Neural cell (in vitro differentiated cells): Measurements from ENCODE around the gene TP53I13. TPM values are rescaled to one million over a fixed set of nuclear protein-coding genes. Genes with fewer than 3 reads are reported as not detected.

Experiments
- H2AFZ ChIP-seq: fragments of 200-600, 300-800 bp; sonication (generic), shearing (Covaris generic); 2 replicates; pipeline ENCODE4 v1.6.0; 2014; ENCODE audit warnings: low read depth, mild to moderate bottlenecking, antibody characterized with exemption, low read length, moderate library complexity
- H3F3A ChIP-seq: fragments of 200-600 bp; shearing (Covaris generic); 2 replicates; pipeline ENCODE4 v1.6.1; 2016; ENCODE audit warnings: mild to moderate bottlenecking, moderate library complexity, mixed read lengths, antibody characterized with exemption, low read length; ENCODE audit not compliant: insufficient read depth, poor library complexity, severe bottlenecking
- H3K27ac ChIP-seq: fragments of 200-600, 300-800 bp; sonication (generic), shearing (Covaris generic); 2 replicates; pipeline ENCODE4 v1.5.1; 2014; ENCODE audit warnings: mild to moderate bottlenecking, low read length, moderate library complexity
- H3K27me3 ChIP-seq: fragments of 300-800, 200-600 bp; sonication (generic), shearing (Covaris generic); 2 replicates; pipeline ENCODE4 v1.6.0; 2014; ENCODE audit warnings: mild to moderate bottlenecking, low read depth, low read length, moderate library complexity; ENCODE audit not compliant: insufficient read depth
- H3K36me3 ChIP-seq: fragments of 300-800, 200-600 bp; sonication (generic), shearing (Covaris generic); 2 replicates; pipeline ENCODE4 v1.5.1; 2014; ENCODE audit warnings: mild to moderate bottlenecking, antibody characterized with exemption, low read length, moderate library complexity; ENCODE audit not compliant: insufficient read depth
- H3K4me2 ChIP-seq: fragments of 300-800, 200-600 bp; sonication (generic), shearing (Covaris generic); 2 replicates; pipeline ENCODE4 v1.6.0; 2014; ENCODE audit warnings: mild to moderate bottlenecking, low read length
- H3K4me3 ChIP-seq: fragments of 300-800, 200-600 bp; sonication (generic), shearing (Covaris generic); 2 replicates; pipeline ENCODE4 v1.5.1; 2014; ENCODE audit warnings: mild to moderate bottlenecking, low read length, moderate library complexity
- H3K79me2 ChIP-seq: fragments of 200-600 bp; shearing (Covaris generic); replicated peaks from 2 replicates; pipeline ENCODE4 v1.6.0; 2014; ENCODE audit warnings: mild to moderate bottlenecking, low read length, moderate library complexity; ENCODE audit not compliant: insufficient read depth
- H3K9ac ChIP-seq: fragments of 300-800, 200-600 bp; sonication (generic), shearing (Covaris generic); 2 replicates; pipeline ENCODE4 v1.6.1; 2016; ENCODE audit warnings: mild to moderate bottlenecking, low read length, mixed read lengths
- H3K9me2 ChIP-seq: fragments of 200-600 bp; shearing (Covaris generic); 2 replicates; pipeline ENCODE4 v1.6.1; 2016; ENCODE audit warnings: mild to moderate bottlenecking, low read length, mixed read lengths; ENCODE audit not compliant: insufficient read depth
- H3K9me3 ChIP-seq: fragments of 200-600, 300-800 bp; sonication (generic), shearing (Covaris generic); 2 replicates; pipeline ENCODE4 v1.6.1; 2016; ENCODE audit warnings: mild to moderate bottlenecking, mixed run types, low read length, moderate library complexity, mixed read lengths
- H4K20me1 ChIP-seq: fragments of 200-600 bp; shearing (Covaris generic); 2 replicates; pipeline ENCODE4 v1.6.1; 2016; ENCODE audit warnings: mild to moderate bottlenecking, mixed run types; ENCODE audit not compliant: insufficient read depth
- EP300 ChIP-seq: fragments of 450-650 bp; conservative IDR thresholded peaks from 2 replicates; pipeline ENCODE4 v1.6.1; 2014; ENCODE audit warnings: antibody characterized with exemption, mild to moderate bottlenecking, moderate library complexity; ENCODE audit not compliant: poor library complexity, severe bottlenecking
- EZH2 ChIP-seq: fragments of 200-600, 300-800 bp; shearing (Covaris generic), sonication (generic); IDR thresholded peaks from 2 replicates; pipeline ENCODE4 v1.6.1; 2014; ENCODE audit warnings: antibody characterized with exemption, low read length, borderline replicate concordance, mild to moderate bottlenecking; ENCODE audit not compliant: insufficient read depth, poor library complexity, severe bottlenecking
- MXI1 ChIP-seq: fragments of 450-650 bp; conservative IDR thresholded peaks from 2 replicates; pipeline ENCODE4 v1.6.1; 2014; ENCODE audit warnings: antibody characterized with exemption, mild to moderate bottlenecking; ENCODE audit not compliant: poor library complexity, severe bottlenecking
- POLR2AphosphoS5 ChIP-seq: IDR thresholded peaks from 2 replicates; pipeline ENCODE4 v1.6.1; 2012
- RAD21 ChIP-seq: fragments of 450-650 bp; conservative IDR thresholded peaks from 2 replicates; pipeline ENCODE4 v1.6.1; 2014; ENCODE audit warnings: antibody characterized with exemption, mild to moderate bottlenecking, moderate library complexity
- SMC3 ChIP-seq: fragments of 450-650 bp; conservative IDR thresholded peaks from 2 replicates; pipeline ENCODE4 v1.6.1; 2014; ENCODE audit warnings: antibody characterized with exemption, mild to moderate bottlenecking, moderate library complexity; ENCODE audit not compliant: poor library complexity
- TAF1 ChIP-seq: IDR thresholded peaks from 2 replicates; pipeline ENCODE4 v1.6.1; 2012; ENCODE audit warnings: low read depth
- polyA plus RNA-seq: library from polyadenylated mRNA; depleted of rRNA; stranded (reverse); fragments of >200 nt; gene quantifications from 2 replicates; pipeline ENCODE4 v1.2.3, GENCODE V29; 2014
- TF ChIP-seq, protein P1 (sequence below): fragments of 450-650 bp; IDR thresholded peaks from 2 replicates; pipeline ENCODE4 v1.5.1; 2014; ENCODE audit warnings: antibody characterized with exemption, mild to moderate bottlenecking, moderate library complexity; ENCODE audit not compliant: poor library complexity, severe bottlenecking
- TF ChIP-seq, protein P2 (sequence below): IDR thresholded peaks from 2 replicates; pipeline ENCODE4 v1.6.1; 2012; ENCODE audit warnings: borderline replicate concordance

Gene TP53I13
- polyA plus RNA-seq, 1 donor from 2014 or later, result 18.4 TPM

DNA sequence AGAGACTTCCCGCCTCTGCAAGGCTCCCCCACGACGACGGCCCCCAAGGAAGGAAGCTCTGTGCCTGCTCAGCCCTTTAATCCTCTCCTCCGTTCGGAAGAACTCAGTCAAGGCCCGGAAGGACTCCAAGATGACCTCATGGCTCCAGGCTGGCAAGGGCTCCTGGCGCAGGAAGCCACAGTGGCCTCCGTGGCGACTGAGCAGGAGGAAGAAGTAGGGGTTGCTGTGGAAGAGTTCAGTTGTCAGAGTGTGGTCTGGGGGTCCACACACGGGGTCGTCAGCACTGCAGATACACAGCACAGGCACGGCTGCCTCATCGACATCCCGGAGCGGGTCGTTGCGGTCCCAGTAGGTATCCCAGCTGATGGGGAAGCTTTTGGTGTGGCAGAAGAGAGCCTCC, 5.9 kb upstream of the TP53I13 start:
- no peaks in the 10 kb centered on the region for H3F3A ChIP-seq
- TF ChIP-seq POLR2AphosphoS5, result no peak
- TF ChIP-seq RAD21, result no peak
- TF ChIP-seq MXI1, result no peak
- TF ChIP-seq, protein P1, sequence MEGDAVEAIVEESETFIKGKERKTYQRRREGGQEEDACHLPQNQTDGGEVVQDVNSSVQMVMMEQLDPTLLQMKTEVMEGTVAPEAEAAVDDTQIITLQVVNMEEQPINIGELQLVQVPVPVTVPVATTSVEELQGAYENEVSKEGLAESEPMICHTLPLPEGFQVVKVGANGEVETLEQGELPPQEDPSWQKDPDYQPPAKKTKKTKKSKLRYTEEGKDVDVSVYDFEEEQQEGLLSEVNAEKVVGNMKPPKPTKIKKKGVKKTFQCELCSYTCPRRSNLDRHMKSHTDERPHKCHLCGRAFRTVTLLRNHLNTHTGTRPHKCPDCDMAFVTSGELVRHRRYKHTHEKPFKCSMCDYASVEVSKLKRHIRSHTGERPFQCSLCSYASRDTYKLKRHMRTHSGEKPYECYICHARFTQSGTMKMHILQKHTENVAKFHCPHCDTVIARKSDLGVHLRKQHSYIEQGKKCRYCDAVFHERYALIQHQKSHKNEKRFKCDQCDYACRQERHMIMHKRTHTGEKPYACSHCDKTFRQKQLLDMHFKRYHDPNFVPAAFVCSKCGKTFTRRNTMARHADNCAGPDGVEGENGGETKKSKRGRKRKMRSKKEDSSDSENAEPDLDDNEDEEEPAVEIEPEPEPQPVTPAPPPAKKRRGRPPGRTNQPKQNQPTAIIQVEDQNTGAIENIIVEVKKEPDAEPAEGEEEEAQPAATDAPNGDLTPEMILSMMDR, result no peak
- TF ChIP-seq, protein P2, sequence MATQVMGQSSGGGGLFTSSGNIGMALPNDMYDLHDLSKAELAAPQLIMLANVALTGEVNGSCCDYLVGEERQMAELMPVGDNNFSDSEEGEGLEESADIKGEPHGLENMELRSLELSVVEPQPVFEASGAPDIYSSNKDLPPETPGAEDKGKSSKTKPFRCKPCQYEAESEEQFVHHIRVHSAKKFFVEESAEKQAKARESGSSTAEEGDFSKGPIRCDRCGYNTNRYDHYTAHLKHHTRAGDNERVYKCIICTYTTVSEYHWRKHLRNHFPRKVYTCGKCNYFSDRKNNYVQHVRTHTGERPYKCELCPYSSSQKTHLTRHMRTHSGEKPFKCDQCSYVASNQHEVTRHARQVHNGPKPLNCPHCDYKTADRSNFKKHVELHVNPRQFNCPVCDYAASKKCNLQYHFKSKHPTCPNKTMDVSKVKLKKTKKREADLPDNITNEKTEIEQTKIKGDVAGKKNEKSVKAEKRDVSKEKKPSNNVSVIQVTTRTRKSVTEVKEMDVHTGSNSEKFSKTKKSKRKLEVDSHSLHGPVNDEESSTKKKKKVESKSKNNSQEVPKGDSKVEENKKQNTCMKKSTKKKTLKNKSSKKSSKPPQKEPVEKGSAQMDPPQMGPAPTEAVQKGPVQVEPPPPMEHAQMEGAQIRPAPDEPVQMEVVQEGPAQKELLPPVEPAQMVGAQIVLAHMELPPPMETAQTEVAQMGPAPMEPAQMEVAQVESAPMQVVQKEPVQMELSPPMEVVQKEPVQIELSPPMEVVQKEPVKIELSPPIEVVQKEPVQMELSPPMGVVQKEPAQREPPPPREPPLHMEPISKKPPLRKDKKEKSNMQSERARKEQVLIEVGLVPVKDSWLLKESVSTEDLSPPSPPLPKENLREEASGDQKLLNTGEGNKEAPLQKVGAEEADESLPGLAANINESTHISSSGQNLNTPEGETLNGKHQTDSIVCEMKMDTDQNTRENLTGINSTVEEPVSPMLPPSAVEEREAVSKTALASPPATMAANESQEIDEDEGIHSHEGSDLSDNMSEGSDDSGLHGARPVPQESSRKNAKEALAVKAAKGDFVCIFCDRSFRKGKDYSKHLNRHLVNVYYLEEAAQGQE, result no peak
- TF ChIP-seq TAF1, result no peak
- TF ChIP-seq EP300, result no peak
- TF ChIP-seq EZH2, result no peak
- no peak for TF ChIP-seq SMC3
- H3K27ac ChIP-seq, result no peak overlapping the region
- no peaks in the 10 kb centered on the region for H3K36me3 ChIP-seq
- no peaks in the 10 kb centered on the region for H3K79me2 ChIP-seq
- no peak overlapping the region for H3K4me3 ChIP-seq
- H3K4me2 ChIP-seq, result no peak overlapping the region
- H3K9me2 ChIP-seq, result no peaks in the 10 kb centered on the region
- H2AFZ ChIP-seq, result no peak overlapping the region
- no peaks in the 10 kb centered on the region for H4K20me1 ChIP-seq
- H3K9me3 ChIP-seq, result no peaks in the 10 kb centered on the region
- peaks cover 37% of the 10 kb centered on the region for H3K27me3 ChIP-seq
- H3K9ac ChIP-seq, result no peak overlapping the region

DNA sequence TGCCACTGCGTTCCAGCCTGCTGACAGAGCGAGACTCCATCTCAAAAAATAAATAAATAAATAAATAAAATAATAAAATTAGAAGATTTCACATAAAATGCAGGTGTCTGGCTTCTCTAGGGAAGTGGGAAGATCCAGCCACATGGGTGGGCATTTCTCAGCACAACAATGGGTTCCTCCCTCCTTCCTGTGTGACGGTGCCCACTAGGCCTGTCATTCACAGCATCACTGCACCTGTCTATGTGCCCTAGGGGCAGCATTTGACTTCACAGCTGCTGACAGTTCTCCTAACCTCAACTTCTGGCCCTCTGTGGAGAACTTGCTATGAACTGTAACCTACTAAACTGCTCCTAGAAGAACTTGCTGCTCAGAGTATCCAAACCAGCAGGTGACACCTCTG, 4.7 kb upstream of the TP53I13 start:
- no peak overlapping the region for H3K4me3 ChIP-seq
- peaks cover 44% of the 10 kb centered on the region for H3K27me3 ChIP-seq
- H3K9me2 ChIP-seq, result no peaks in the 10 kb centered on the region
- TF ChIP-seq POLR2AphosphoS5 (no peak), TAF1 (no peak), EP300 (no peak), EZH2 (no peak), SMC3 (no peak), RAD21 (no peak), MXI1 (no peak)
- TF ChIP-seq, protein P2, result no peak
- TF ChIP-seq, protein P1, result no peak
- H3K27ac ChIP-seq, result no peak overlapping the region
- H2AFZ ChIP-seq, result no peak overlapping the region
- H3K36me3 ChIP-seq, result no peaks in the 10 kb centered on the region
- H3F3A ChIP-seq, result no peaks in the 10 kb centered on the region
- no peak overlapping the region for H3K9ac ChIP-seq
- no peaks in the 10 kb centered on the region for H3K79me2 ChIP-seq
- no peaks in the 10 kb centered on the region for H4K20me1 ChIP-seq
- H3K9me3 ChIP-seq, result no peaks in the 10 kb centered on the region
- no peak overlapping the region for H3K4me2 ChIP-seq
